SU-DHL-6 (cell line): ENCODE results near the gene ECI2.

Source experiments
- H2AFZ ChIP-seq: fragments of 200-600 bp; sonication (generic); 2 replicates; pipeline ENCODE4 v1.6.1; 2014; ENCODE audit warnings: low read depth, mild to moderate bottlenecking, moderate library complexity, mixed read lengths, antibody characterized with exemption, low read length; ENCODE audit not compliant: severe bottlenecking
- H3F3A ChIP-seq: fragments of 200-600 bp; shearing (Covaris generic); 2 replicates; pipeline ENCODE4 v1.6.0; 2016; ENCODE audit warnings: antibody characterized with exemption, mild to moderate bottlenecking; ENCODE audit not compliant: insufficient read depth
- H3K27ac ChIP-seq: fragments of 200-600 bp; sonication (generic); 2 replicates; pipeline ENCODE4 v1.5.1; 2016; ENCODE audit warnings: low read depth, mild to moderate bottlenecking, low read length, moderate library complexity, mixed read lengths
- H3K27me3 ChIP-seq: fragments of 200-600 bp; sonication (generic), shearing (Covaris generic); 2 replicates; pipeline ENCODE4 v1.6.0; 2014; ENCODE audit warnings: mild to moderate bottlenecking, low read length
- H3K36me3 ChIP-seq: fragments of 200-600 bp; sonication (generic); 2 replicates; pipeline ENCODE4 v1.6.1; 2014; ENCODE audit warnings: mild to moderate bottlenecking, low read length, mixed read lengths
- H3K4me2 ChIP-seq: fragments of 300-600, 200-600 bp; shearing (Covaris generic), sonication (generic); 2 replicates; pipeline ENCODE4 v1.6.0; 2014; ENCODE audit warnings: low read length, low read depth, mild to moderate bottlenecking; ENCODE audit not compliant: poor library complexity, severe bottlenecking
- H3K4me3 ChIP-seq: fragments of 200-600 bp; sonication (generic); 2 replicates; pipeline ENCODE4 v1.5.1; 2014; ENCODE audit warnings: antibody characterized with exemption, low read length, mild to moderate bottlenecking, mixed read lengths; ENCODE audit not compliant: insufficient read depth, poor library complexity, severe bottlenecking
- H3K79me2 ChIP-seq: fragments of 200-600 bp; sonication (generic); 2 replicates; pipeline ENCODE4 v1.6.1; 2014; ENCODE audit warnings: mild to moderate bottlenecking, low read length, moderate library complexity; ENCODE audit not compliant: insufficient read depth
- H3K9ac ChIP-seq: fragments of 200-600 bp; sonication (generic); 2 replicates; pipeline ENCODE4 v1.7.0; 2014; ENCODE audit warnings: mild to moderate bottlenecking, low read length
- H3K9me2 ChIP-seq: fragments of 200-600 bp; sonication (generic); replicated peaks from 2 replicates; pipeline ENCODE4 v1.6.1; 2014; ENCODE audit warnings: low read length; ENCODE audit not compliant: insufficient read depth
- H3K9me3 ChIP-seq: fragments of 200-600 bp; sonication (generic); 2 replicates; pipeline ENCODE4 v1.6.1; 2014; ENCODE audit warnings: low read length, mixed read lengths; ENCODE audit not compliant: insufficient read depth
- H4K20me1 ChIP-seq: fragments of 200-600 bp; sonication (generic); 2 replicates; pipeline ENCODE4 v1.6.1; 2014; ENCODE audit warnings: low read depth, mild to moderate bottlenecking, antibody characterized with exemption, low read length, moderate library complexity, mixed read lengths
- CTCF ChIP-seq: fragments of 200-600 bp; sonication (generic); IDR thresholded peaks from one replicate; pipeline ENCODE4 v1.5.1; 2017; ENCODE audit warnings: antibody characterized with exemption, mild to moderate bottlenecking, low read length, moderate library complexity; ENCODE audit not compliant: insufficient read depth, poor library complexity, severe bottlenecking
- EZH2phosphoT487 ChIP-seq: fragments of 200-600 bp; sonication (generic), shearing (Covaris generic); conservative IDR thresholded peaks from 2 replicates; pipeline ENCODE4 v1.6.1; 2018; ENCODE audit warnings: mild to moderate bottlenecking, antibody characterized with exemption, low read length, moderate library complexity, mixed read lengths

The ECI2 gene

GRCh38 chr6:4163408-4164116 is 28.2 kb upstream of the ECI2 start:
- Histone ChIP-seq H3K9me2 (no peaks in the 10 kb centered on the region), H3K36me3 (no peaks in the 10 kb centered on the region), H3F3A (no peaks in the 10 kb centered on the region), H3K27ac (no peak overlapping the region), H3K4me3 (no peak overlapping the region), H2AFZ (no peak overlapping the region), H4K20me1 (no peaks in the 10 kb centered on the region), H3K9ac (no peak overlapping the region), H3K9me3 (no peaks in the 10 kb centered on the region; the same call in 1 of the 2 replicates), H3K79me2 (no peaks in the 10 kb centered on the region), H3K4me2 (no peak overlapping the region), H3K27me3 (no peaks in the 10 kb centered on the region)
- TF ChIP-seq EZH2phosphoT487 (no peak), CTCF (no peak)

GRCh38 chr6:4162370-4162769 is 27.0 kb upstream of the ECI2 start:
- no peak overlapping the region for H3K4me3 ChIP-seq
- no peaks in the 10 kb centered on the region for H3K36me3 ChIP-seq
- no peak overlapping the region for H2AFZ ChIP-seq
- TF ChIP-seq CTCF (no peak), EZH2phosphoT487 (no peak)
- no peaks in the 10 kb centered on the region for H3K79me2 ChIP-seq
- H3F3A ChIP-seq: no peaks in the 10 kb centered on the region
- H3K27me3 ChIP-seq: no peaks in the 10 kb centered on the region
- no peaks in the 10 kb centered on the region for H3K9me3 ChIP-seq
- no peaks in the 10 kb centered on the region for H3K9me2 ChIP-seq
- H3K9ac ChIP-seq: no peak overlapping the region
- no peaks in the 10 kb centered on the region for H4K20me1 ChIP-seq
- no peak overlapping the region for H3K27ac ChIP-seq
- H3K4me2 ChIP-seq: no peak overlapping the region

GRCh38 chr6:4159491-4159890 is 24.1 kb upstream of the ECI2 start:
- no peaks in the 10 kb centered on the region for H3K9me2 ChIP-seq
- H3K27ac ChIP-seq: no peak overlapping the region
- H3F3A ChIP-seq: no peaks in the 10 kb centered on the region
- H3K79me2 ChIP-seq: no peaks in the 10 kb centered on the region
- TF ChIP-seq EZH2phosphoT487: no peak
- no peak for TF ChIP-seq CTCF
- no peaks in the 10 kb centered on the region for H3K27me3 ChIP-seq
- H3K9ac ChIP-seq: no peak overlapping the region
- no peak overlapping the region for H3K4me2 ChIP-seq
- H3K36me3 ChIP-seq: no peaks in the 10 kb centered on the region
- H2AFZ ChIP-seq: no peak overlapping the region
- H3K9me3 ChIP-seq: no peaks in the 10 kb centered on the region
- H4K20me1 ChIP-seq: no peaks in the 10 kb centered on the region
- H3K4me3 ChIP-seq: no peak overlapping the region
